Fibroblast of skin of right biceps (primary cell): ENCODE measurements around the gene SLC30A5.

Source experiments
- DNase-seq: peaks from one replicate; pipeline ENCODE4 v3.0.0-alpha.2; 2013

Gene SLC30A5

GRCh38 chr5:69170495-69170894, 76.7 kb downstream of the SLC30A5 start:
- no peak for DNase-seq

GRCh38 chr5:69170969-69171368, 77.2 kb downstream of the SLC30A5 start:
- no peak for DNase-seq
